ENCODE data around the gene MYMX. TPM values are rescaled to one million over a fixed set of nuclear protein-coding genes. Genes with fewer than 3 reads are reported as not detected.
A peak's percentile ranks its signal among the peaks of the same experiment; 100 is the strongest.

The MYMX gene
- total and polyA plus RNA-seq, 2 of the 13 experiments (the other 11 are each of a cell fraction or from before 2014, with no cell fraction given): not detected

DNA sequence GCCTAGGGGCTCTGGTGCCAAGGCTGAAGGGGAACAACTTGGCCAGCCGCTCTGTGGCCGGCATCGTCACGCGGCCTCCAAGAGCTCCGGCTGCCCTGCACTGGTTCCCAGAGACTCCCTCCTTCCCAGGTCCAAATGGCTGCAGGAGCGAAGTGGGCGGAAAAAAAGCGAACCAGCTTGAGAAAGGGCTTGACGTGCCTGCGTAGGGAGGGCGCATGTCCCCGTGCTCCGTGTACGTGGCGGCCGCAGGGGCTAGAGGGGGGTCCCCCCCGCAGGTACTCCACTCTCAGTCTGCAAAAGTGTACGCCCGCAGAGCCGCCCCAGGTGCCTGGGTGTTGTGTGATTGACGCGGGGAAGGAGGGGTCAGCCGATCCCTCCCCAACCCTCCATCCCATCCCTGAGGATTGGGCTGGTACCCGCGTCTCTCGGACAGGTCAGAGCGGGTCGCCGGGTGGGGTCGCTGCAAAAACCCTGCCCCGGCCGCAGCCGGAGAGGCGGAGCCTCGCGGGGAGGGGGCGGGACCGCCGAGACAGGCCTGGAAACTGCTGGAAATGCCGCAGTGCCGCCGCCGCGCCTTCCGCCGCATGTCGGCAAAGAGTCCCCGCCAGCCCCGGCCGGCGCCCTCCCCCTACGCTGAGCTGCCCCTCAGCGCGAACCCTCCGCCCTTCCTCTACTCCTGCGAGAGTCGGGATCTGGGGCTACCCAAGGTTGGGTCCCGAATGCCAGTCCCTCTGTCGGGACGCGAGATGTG is 29.4 kb downstream of the MYMX start (continued):
- TF ChIP-seq, protein P1, sequence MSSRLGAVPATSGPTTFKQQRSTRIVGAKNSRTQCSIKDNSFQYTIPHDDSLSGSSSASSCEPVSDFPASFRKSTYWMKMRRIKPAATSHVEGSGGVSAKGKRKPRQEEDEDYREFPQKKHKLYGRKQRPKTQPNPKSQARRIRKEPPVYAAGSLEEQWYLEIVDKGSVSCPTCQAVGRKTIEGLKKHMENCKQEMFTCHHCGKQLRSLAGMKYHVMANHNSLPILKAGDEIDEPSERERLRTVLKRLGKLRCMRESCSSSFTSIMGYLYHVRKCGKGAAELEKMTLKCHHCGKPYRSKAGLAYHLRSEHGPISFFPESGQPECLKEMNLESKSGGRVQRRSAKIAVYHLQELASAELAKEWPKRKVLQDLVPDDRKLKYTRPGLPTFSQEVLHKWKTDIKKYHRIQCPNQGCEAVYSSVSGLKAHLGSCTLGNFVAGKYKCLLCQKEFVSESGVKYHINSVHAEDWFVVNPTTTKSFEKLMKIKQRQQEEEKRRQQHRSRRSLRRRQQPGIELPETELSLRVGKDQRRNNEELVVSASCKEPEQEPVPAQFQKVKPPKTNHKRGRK (CRISPR knock-in tag; IDR thresholded peaks at IDR 0.05): no peak
- TF ChIP-seq, protein P2, sequence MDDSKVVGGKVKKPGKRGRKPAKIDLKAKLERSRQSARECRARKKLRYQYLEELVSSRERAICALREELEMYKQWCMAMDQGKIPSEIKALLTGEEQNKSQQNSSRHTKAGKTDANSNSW (CRISPR knock-in tag; IDR thresholded peaks at IDR 0.05; ENCODE audit: borderline replicate concordance): no peak
- TF ChIP-seq, protein P3, sequence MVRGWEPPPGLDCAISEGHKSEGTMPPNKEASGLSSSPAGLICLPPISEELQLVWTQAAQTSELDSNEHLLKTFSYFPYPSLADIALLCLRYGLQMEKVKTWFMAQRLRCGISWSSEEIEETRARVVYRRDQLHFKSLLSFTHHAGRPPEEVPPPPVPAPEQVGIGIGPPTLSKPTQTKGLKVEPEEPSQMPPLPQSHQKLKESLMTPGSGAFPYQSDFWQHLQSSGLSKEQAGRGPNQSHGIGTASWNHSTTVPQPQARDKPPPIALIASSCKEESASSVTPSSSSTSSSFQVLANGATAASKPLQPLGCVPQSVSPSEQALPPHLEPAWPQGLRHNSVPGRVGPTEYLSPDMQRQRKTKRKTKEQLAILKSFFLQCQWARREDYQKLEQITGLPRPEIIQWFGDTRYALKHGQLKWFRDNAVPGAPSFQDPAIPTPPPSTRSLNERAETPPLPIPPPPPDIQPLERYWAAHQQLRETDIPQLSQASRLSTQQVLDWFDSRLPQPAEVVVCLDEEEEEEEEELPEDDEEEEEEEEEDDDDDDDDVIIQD (CRISPR knock-in tag; IDR thresholded peaks at IDR 0.05; ENCODE audit: low read depth): peak; percentile 53; the same call in 1 of the 2 replicates
- TF ChIP-seq NKX3-1 (CRISPR knock-in tag; IDR thresholded peaks at IDR 0.05): peak; percentile 56
- TF ChIP-seq NRL (CRISPR knock-in tag; IDR thresholded peaks at IDR 0.05; ENCODE audit: borderline replicate concordance): peak; percentile 8; the same call in 1 of the 2 replicates
- peak; percentile 96 for TF ChIP-seq RBM39 (IDR thresholded peaks at IDR 0.05; ENCODE audit: low read depth, low read length, poor library complexity, severe bottlenecking)
- peak; percentile 32; the same call in 1 of the 2 replicates for TF ChIP-seq KDM3A (CRISPR knock-in tag; IDR thresholded peaks at IDR 0.05; ENCODE audit: low read depth)
- peak; percentile 87 for TF ChIP-seq PTBP1 (IDR thresholded peaks at IDR 0.05; ENCODE audit: low read depth, low read length, poor library complexity, severe bottlenecking)
- no peak for TF ChIP-seq TCF7 (IDR thresholded peaks at IDR 0.05; ENCODE audit: low read depth)
- TF ChIP-seq CBFB (CRISPR knock-in tag; IDR thresholded peaks at IDR 0.05): peak; percentile 74
- TF ChIP-seq EEA1 (CRISPR knock-in tag; IDR thresholded peaks at IDR 0.05; ENCODE audit: borderline replicate concordance): 0 out of 2 replicates have a peak, but pooled peaks have one; percentile 88
- TF ChIP-seq, protein P4, sequence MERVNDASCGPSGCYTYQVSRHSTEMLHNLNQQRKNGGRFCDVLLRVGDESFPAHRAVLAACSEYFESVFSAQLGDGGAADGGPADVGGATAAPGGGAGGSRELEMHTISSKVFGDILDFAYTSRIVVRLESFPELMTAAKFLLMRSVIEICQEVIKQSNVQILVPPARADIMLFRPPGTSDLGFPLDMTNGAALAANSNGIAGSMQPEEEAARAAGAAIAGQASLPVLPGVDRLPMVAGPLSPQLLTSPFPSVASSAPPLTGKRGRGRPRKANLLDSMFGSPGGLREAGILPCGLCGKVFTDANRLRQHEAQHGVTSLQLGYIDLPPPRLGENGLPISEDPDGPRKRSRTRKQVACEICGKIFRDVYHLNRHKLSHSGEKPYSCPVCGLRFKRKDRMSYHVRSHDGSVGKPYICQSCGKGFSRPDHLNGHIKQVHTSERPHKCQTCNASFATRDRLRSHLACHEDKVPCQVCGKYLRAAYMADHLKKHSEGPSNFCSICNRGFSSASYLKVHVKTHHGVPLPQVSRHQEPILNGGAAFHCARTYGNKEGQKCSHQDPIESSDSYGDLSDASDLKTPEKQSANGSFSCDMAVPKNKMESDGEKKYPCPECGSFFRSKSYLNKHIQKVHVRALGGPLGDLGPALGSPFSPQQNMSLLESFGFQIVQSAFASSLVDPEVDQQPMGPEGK (CRISPR knock-in tag; IDR thresholded peaks at IDR 0.05): peak; percentile 95
- TF ChIP-seq SRSF1 (optimal IDR thresholded peaks at IDR 0.05; ENCODE audit: low read depth, low read length): peak; percentile 96
- TF ChIP-seq ZNF672 (CRISPR knock-in tag; IDR thresholded peaks at IDR 0.05): 0 out of 2 replicates have a peak, but pooled peaks have one; percentile 77
- TF ChIP-seq NFATC3 (CRISPR knock-in tag; IDR thresholded peaks at IDR 0.05): peak; percentile 92; the same call in 1 of the 2 replicates
- peak in 1 of 2 experiments; percentile 27; a peak in 2 of 4 replicates for TF ChIP-seq NR2F1 (CRISPR knock-in tag; IDR thresholded peaks at IDR 0.05)
- peak; percentile 66; the same call in 2 of the 3 replicates for TF ChIP-seq MXI1 (IDR thresholded peaks at IDR 0.05; ENCODE audit: borderline replicate concordance, low read depth, low read length)
- TF ChIP-seq U2AF2 (IDR thresholded peaks at IDR 0.05; ENCODE audit: low read depth, low read length): peak; percentile 77; the same call in 1 of the 2 replicates
- peak; percentile 74 for TF ChIP-seq MIER3 (CRISPR knock-in tag; IDR thresholded peaks at IDR 0.05; ENCODE audit: borderline replicate concordance)
- TF ChIP-seq, protein P5, sequence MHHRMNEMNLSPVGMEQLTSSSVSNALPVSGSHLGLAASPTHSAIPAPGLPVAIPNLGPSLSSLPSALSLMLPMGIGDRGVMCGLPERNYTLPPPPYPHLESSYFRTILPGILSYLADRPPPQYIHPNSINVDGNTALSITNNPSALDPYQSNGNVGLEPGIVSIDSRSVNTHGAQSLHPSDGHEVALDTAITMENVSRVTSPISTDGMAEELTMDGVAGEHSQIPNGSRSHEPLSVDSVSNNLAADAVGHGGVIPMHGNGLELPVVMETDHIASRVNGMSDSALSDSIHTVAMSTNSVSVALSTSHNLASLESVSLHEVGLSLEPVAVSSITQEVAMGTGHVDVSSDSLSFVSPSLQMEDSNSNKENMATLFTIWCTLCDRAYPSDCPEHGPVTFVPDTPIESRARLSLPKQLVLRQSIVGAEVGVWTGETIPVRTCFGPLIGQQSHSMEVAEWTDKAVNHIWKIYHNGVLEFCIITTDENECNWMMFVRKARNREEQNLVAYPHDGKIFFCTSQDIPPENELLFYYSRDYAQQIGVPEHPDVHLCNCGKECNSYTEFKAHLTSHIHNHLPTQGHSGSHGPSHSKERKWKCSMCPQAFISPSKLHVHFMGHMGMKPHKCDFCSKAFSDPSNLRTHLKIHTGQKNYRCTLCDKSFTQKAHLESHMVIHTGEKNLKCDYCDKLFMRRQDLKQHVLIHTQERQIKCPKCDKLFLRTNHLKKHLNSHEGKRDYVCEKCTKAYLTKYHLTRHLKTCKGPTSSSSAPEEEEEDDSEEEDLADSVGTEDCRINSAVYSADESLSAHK (CRISPR knock-in tag; IDR thresholded peaks at IDR 0.05; ENCODE audit: borderline replicate concordance): no peak; the same call in 1 of the 2 replicates
